A673 (cell line): ENCODE data around the gene ADAMTS15.

Source experiments
- EZH2 ChIP-seq: fragments of 200-600 bp; sonication (generic); IDR thresholded peaks from 2 replicates; pipeline ENCODE4 v1.6.1; 2017; ENCODE audit warnings: borderline replicate concordance, low read depth, mild to moderate bottlenecking, mixed read lengths, antibody characterized with exemption, low read length; ENCODE audit not compliant: poor library complexity, severe bottlenecking
- TF ChIP-seq, protein P1 (sequence below): fragments of 300-800, 200-600 bp; sonication (generic); conservative IDR thresholded peaks from 2 replicates; pipeline ENCODE4 v1.5.1; 2017; ENCODE audit warnings: low read depth, mild to moderate bottlenecking, antibody characterized with exemption, low read length, moderate library complexity, mixed read lengths

DNA sequence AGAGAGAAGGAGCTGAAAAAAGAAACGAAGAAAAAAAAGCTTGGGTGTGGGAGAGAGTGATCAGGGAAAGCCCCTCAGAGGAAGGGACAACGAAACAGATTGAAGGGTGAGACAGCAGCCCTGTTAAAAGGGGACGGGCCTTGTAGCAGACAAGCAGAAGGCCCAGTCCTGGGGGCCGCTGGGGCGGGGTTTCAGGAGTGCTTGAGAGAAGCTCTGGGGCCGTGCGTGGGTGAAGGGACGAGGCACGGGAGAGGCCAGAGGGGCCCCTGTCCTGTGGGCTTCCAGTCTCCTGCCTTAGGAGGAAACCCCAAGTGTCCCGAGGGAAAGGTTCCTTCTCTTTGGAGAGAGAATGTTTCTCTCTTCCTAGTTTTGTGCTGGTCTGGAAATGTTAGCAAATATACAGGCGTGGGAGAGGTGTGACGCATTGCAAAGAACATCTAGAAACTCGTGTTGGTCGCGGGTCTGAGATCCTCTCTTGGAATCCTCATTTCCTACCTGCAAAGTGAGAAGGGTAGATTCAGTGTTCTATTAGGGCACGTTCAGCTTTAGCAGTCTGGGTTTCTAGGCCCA is 28.6 kb downstream of the ADAMTS15 start:
- TF ChIP-seq, protein P1, sequence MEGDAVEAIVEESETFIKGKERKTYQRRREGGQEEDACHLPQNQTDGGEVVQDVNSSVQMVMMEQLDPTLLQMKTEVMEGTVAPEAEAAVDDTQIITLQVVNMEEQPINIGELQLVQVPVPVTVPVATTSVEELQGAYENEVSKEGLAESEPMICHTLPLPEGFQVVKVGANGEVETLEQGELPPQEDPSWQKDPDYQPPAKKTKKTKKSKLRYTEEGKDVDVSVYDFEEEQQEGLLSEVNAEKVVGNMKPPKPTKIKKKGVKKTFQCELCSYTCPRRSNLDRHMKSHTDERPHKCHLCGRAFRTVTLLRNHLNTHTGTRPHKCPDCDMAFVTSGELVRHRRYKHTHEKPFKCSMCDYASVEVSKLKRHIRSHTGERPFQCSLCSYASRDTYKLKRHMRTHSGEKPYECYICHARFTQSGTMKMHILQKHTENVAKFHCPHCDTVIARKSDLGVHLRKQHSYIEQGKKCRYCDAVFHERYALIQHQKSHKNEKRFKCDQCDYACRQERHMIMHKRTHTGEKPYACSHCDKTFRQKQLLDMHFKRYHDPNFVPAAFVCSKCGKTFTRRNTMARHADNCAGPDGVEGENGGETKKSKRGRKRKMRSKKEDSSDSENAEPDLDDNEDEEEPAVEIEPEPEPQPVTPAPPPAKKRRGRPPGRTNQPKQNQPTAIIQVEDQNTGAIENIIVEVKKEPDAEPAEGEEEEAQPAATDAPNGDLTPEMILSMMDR, result no peak
- TF ChIP-seq EZH2, result no peak
